ENCODE data around the gene THSD1. TPM values are rescaled to one million over a fixed set of nuclear protein-coding genes. Genes with fewer than 3 reads are reported as not detected.

Gene THSD1
- polyA plus RNA-seq, 1 donor (not counting 4 experiments of a cell fraction or from before 2014, with no cell fraction given), result 9.2 TPM

GRCh38 chr13:52449331-52450011 lies 43.5 kb upstream of the THSD1 start:
- no peaks in the 10 kb centered on the region for H3K9me3 ChIP-seq (ENCODE audit: control insufficient read depth, low read depth, low read length)
- H3K36me3 ChIP-seq (ENCODE audit: control insufficient read depth in 2 of 2, extremely low read depth in 1 of 2, insufficient read depth in 2 of 2, low read length in 2 of 2), result peaks cover 0 to 3% of the 10 kb centered on the region in 2 experiments
- peak overlapping the region; percentile 68 to 75 (median 71) for H3K4me3 ChIP-seq (ENCODE audit: control insufficient read depth in 2 of 3, extremely low read depth in 1 of 3, insufficient read depth in 2 of 3, low read depth in 1 of 3, low read length in 3 of 3)
- peak overlapping the region; percentile 85 for H3K4me2 ChIP-seq (ENCODE audit: control insufficient read depth, extremely low read depth, insufficient read depth, low read depth, low read length)
- H3K27ac ChIP-seq (ENCODE audit: control insufficient read depth, insufficient read depth, low read length), result peak overlapping the region; percentile 72
- TF ChIP-seq, protein P1, sequence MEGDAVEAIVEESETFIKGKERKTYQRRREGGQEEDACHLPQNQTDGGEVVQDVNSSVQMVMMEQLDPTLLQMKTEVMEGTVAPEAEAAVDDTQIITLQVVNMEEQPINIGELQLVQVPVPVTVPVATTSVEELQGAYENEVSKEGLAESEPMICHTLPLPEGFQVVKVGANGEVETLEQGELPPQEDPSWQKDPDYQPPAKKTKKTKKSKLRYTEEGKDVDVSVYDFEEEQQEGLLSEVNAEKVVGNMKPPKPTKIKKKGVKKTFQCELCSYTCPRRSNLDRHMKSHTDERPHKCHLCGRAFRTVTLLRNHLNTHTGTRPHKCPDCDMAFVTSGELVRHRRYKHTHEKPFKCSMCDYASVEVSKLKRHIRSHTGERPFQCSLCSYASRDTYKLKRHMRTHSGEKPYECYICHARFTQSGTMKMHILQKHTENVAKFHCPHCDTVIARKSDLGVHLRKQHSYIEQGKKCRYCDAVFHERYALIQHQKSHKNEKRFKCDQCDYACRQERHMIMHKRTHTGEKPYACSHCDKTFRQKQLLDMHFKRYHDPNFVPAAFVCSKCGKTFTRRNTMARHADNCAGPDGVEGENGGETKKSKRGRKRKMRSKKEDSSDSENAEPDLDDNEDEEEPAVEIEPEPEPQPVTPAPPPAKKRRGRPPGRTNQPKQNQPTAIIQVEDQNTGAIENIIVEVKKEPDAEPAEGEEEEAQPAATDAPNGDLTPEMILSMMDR (optimal IDR thresholded peaks at IDR 0.05 in 1 of 3, IDR thresholded peaks at IDR 0.05 in 1 of 3, conservative IDR thresholded peaks at IDR 0.05 in 1 of 3; ENCODE audit: extremely low read depth in 1 of 3, insufficient read depth in 2 of 3, low read length in 3 of 3), result no peak
- no peaks in the 10 kb centered on the region for H4K20me1 ChIP-seq (ENCODE audit: control insufficient read depth, extremely low read depth, insufficient read depth, low read length)
- dilution Hi-C loops (cut with MboI; ENCODE audit: extremely low pct_ligation_motif_present, low sequenced_read_pairs), result no loop called here
- peaks cover 40% of the 10 kb centered on the region for H3K79me2 ChIP-seq (ENCODE audit: control insufficient read depth, insufficient read depth, low read length)
- no peaks in the 10 kb centered on the region for H3K9me1 ChIP-seq (ENCODE audit: control insufficient read depth, extremely low read depth, insufficient read depth, low read length)
- H2AFZ ChIP-seq (ENCODE audit: control insufficient read depth, low read length), result peak overlapping the region; percentile 17
- no peak for DNase-seq (ENCODE audit: low read depth, low spot score)
- no peak for FAIRE-seq
- peak overlapping the region; percentile 93 for H3K9ac ChIP-seq (ENCODE audit: control insufficient read depth, extremely low read depth, insufficient read depth, low read length)
- peaks cover 43% of the 10 kb centered on the region for H3K4me1 ChIP-seq (ENCODE audit: control insufficient read depth, extremely low read depth, insufficient read depth, low read length)
- no peaks in the 10 kb centered on the region for H3K27me3 ChIP-seq (ENCODE audit: control insufficient read depth, extremely low read depth, insufficient read depth, low read length)

GRCh38 chr13:52447815-52448552 lies 42.0 kb upstream of the THSD1 start:
- FAIRE-seq, result peak; percentile 81
- Histone ChIP-seq H3K79me2 (ENCODE audit: control insufficient read depth, insufficient read depth, low read length) (peaks cover 52% of the 10 kb centered on the region), H3K9me1 (ENCODE audit: control insufficient read depth, extremely low read depth, insufficient read depth, low read length) (no peaks in the 10 kb centered on the region), H3K4me2 (ENCODE audit: control insufficient read depth, extremely low read depth, insufficient read depth, low read depth, low read length) (peak overlapping the region; percentile 85), H3K9ac (ENCODE audit: control insufficient read depth, extremely low read depth, insufficient read depth, low read length) (peak overlapping the region; percentile 93), H3K9me3 (ENCODE audit: control insufficient read depth, low read depth, low read length) (no peaks in the 10 kb centered on the region), H3K36me3 (ENCODE audit: control insufficient read depth in 2 of 2, extremely low read depth in 1 of 2, insufficient read depth in 2 of 2, low read length in 2 of 2) (peaks cover 2 to 3% of the 10 kb centered on the region in 2 experiments), H3K27me3 (ENCODE audit: control insufficient read depth, extremely low read depth, insufficient read depth, low read length) (no peaks in the 10 kb centered on the region), H3K4me3 (ENCODE audit: control insufficient read depth in 2 of 3, extremely low read depth in 1 of 3, insufficient read depth in 2 of 3, low read depth in 1 of 3, low read length in 3 of 3) (peak overlapping the region in 2 of 3 experiments; percentile 68 to 71), H2AFZ (ENCODE audit: control insufficient read depth, low read length) (no peak overlapping the region), H3K27ac (ENCODE audit: control insufficient read depth, insufficient read depth, low read length) (peak overlapping the region; percentile 79), H4K20me1 (ENCODE audit: control insufficient read depth, extremely low read depth, insufficient read depth, low read length) (no peaks in the 10 kb centered on the region), H3K4me1 (ENCODE audit: control insufficient read depth, extremely low read depth, insufficient read depth, low read length) (peaks cover 29% of the 10 kb centered on the region)
- TF ChIP-seq EZH2 (IDR thresholded peaks at IDR 0.05; ENCODE audit: low read length), result no peak
- TF ChIP-seq, protein P1 (optimal IDR thresholded peaks at IDR 0.05 in 1 of 3, IDR thresholded peaks at IDR 0.05 in 1 of 3, conservative IDR thresholded peaks at IDR 0.05 in 1 of 3; ENCODE audit: extremely low read depth in 1 of 3, insufficient read depth in 2 of 3, low read length in 3 of 3), result no peak
- DNase-seq (ENCODE audit: low read depth, low spot score), result no peak
- dilution Hi-C loops (cut with MboI; ENCODE audit: extremely low pct_ligation_motif_present, low sequenced_read_pairs), result no loop called here
